Measurements from ENCODE around the gene IGFBP7.

The IGFBP7 gene

DNA sequence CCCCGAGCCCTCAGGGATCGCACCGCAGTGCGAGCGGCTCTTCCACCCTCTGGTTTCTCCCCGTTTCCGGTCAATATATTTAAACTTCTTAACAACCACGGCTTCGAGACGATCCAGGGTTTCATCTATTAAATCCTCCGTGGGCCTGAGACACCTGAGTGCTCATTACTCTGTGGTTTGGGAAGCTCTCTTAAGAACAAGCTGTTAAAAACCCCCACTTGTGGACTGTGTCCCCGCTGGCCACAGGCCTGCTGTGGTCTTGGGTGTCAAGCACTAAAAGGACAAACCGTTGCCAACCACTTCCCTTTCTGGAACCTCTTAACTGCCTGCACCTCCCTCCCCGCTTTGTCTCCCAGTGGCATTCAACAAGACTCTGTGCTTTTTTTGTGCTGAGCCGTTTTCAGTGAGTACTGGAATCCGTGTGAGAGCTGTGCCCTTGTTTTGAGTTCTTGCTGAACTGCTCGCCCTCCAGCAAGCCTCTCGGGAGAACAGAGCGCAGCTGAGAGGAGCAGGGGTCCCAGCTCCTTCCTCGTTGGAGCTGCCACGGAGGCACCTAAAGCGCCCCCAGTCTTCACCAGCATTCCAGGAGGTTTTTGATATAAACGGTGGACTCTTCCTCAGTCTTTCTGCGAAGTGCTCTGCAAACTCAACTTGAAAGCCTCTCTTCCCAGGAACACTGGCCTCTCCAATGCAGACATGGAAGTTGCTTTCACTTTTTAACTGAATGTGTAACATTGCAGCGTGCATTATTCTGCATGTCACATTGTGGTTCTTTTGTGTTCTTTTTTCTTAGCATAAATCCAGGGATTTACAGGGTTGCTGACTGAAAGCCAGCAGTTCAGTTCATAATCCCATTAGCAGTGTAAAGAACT is 691 bp upstream of the IGFBP7 start:
- H3K4me1 Mint-ChIP-seq, result peaks cover 17% of the 10 kb centered on the region
- H3K9me3 Mint-ChIP-seq, result no peaks in the 10 kb centered on the region
- peak; percentile 50 for ATAC-seq
- DNase-seq, result peak in 1 of 2 donors; percentile 6
- H3K27me3 Mint-ChIP-seq, result peaks cover 84% of the 10 kb centered on the region
- peak overlapping the region; percentile 83 to 85 for H3K4me3 Mint-ChIP-seq
- peak overlapping the region in 1 of 2 donors; percentile 86 for H3K27ac Mint-ChIP-seq

DNA sequence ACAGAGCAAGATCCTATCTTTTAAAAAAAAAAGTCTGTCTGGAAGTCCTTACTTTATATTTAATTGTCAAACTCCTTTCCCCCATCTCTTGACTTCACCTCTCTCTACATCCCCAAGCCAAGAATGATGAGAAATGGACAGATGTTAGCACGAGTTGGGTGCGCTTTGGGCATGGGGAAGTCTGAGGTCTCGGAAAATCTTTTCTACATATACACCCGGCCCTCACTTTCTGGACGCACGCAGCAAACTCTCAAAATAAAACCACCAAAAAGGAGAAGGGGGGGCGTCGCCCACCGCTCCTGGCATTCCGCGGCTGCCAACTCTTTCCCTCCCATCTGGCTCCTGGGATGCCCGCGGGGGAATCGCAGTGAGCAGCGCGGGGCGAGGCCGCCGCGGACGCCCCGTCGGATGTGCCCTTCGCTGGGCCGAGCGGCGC is 756 bp downstream of the IGFBP7 start:
- Mint-ChIP-seq H3K27ac (no peak overlapping the region), H3K4me3 (peak overlapping the region in 1 of 2 donors; percentile 62), H3K9me3 (no peaks in the 10 kb centered on the region), H3K4me1 (peaks cover 17% of the 10 kb centered on the region), H3K27me3 (peaks cover 85% of the 10 kb centered on the region)
- DNase-seq, result no peak
- ATAC-seq, result peak; percentile 21

DNA sequence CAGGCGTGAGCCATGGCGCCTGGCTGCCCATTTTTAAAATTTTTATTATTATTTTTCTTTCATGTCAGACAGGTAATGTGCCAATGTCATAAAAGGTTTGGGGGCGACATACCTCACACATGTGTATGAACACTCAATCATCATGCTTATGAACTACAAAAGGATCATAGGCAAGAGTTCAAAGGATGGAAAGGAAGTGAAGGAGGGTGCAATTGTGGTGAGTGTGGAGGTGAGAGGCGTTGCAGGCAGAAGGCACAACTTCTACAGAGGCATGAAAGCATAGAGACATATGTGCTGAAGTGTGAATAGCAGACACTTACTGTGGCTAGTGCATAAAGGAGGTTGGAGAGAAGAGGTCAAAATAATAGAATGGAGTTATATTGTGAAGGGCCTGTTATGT is 4.0 kb downstream of the IGFBP7 start:
- no peak for ATAC-seq
- Mint-ChIP-seq H3K4me1 (peaks cover 8% of the 10 kb centered on the region), H3K9me3 (no peaks in the 10 kb centered on the region), H3K27ac (no peak overlapping the region), H3K27me3 (peaks cover 57% of the 10 kb centered on the region), H3K4me3 (no peak overlapping the region)
- no peak for DNase-seq

DNA sequence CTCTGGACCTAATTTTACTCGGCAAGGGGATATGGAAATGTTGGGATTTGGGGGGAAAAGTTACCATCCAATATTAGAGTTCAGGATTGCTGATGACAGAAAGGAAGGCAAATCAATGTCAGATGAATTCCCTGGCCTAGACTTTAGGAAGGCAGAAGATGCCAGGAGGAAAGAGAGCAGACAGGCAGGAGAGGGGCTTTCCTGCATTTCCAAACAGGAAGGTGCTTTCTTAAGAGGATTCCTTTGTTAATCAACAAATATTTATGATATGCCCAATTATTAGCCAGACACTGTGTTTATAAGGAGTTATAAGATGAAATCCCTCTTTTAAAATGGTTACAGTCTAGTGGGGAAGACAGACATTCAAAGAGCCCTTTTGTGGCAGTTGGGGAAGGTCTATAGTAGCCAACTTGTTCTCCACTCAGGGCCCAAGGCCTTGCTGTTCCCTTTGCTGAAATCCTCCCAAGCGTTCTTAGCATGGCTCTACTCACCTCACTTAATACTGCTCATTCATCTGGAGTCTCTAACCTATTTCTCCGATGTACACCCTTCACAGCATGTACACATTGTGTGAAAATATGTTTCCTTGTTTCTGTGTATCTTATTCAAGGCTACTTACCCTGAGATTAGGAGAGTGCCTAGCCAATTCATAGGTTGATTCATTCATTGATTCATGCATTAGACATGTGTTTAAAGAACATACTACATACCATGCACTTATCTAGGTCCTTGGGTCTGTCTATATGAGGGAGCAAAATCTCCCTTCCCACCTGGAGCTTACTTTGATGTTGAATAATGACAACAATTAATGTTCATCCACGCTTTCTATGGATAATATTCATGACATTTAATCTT is 5.3 kb downstream of the IGFBP7 start:
- no peaks in the 10 kb centered on the region for H3K9me3 Mint-ChIP-seq
- H3K27me3 Mint-ChIP-seq, result peaks cover 46% of the 10 kb centered on the region
- no peak overlapping the region for H3K4me3 Mint-ChIP-seq
- no peaks in the 10 kb centered on the region for H3K4me1 Mint-ChIP-seq
- DNase-seq, result no peak
- H3K27ac Mint-ChIP-seq, result no peak overlapping the region
- no peak for ATAC-seq

DNA sequence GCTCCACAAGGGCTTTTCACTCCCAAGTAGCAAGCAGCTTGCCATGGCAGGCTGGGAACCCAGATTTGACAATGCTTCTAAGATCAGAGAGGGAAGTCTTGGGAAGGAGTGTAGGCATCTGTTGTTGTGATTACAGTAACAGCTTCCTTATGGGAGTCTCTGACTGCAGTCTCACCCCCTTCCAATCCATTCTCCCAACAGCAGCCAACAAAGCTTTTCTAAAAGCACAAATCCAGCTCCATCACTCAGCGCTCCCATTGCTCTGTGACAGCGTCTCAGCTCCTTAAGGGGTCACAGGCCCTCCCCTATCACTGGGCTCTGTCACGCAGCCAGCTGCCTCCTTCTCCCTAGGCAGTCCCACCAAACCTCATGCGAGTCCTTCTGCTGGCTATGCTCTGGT is 7.1 kb downstream of the IGFBP7 start:
- Mint-ChIP-seq H3K4me3 (no peak overlapping the region), H3K4me1 (no peaks in the 10 kb centered on the region), H3K27me3 (peaks cover 27% of the 10 kb centered on the region), H3K27ac (peak overlapping the region in 1 of 2 donors; percentile 88), H3K9me3 (no peaks in the 10 kb centered on the region)
- ATAC-seq (no peak), DNase-seq (no peak)

DNA sequence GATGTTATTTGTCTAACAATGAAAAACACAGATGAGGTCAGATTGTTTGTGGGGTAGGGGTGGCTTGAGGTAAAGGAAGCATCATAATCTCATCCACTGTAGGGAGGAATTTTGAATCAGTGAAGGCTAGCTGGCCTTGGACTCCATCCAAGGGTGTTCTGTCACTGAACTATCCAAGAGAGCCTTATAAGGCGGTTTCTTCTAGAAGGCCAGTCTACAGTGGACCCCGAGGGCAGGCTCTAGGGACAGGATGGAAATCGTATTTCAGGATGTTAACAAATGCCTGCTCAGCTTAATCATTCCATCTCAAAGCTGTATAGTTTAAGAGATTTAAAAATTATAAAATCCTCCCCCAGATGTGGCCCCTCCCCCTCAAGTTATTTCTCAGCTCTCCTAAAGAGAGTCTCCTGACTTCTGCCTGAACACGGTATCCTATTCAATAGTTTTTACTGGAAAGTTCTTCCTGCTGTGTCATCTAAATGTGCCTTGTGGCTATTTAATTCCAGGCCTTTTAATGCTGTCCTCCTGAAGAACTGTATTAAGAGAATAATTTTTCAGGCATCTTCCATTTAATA is 8.0 kb downstream of the IGFBP7 start:
- Mint-ChIP-seq H3K9me3 (no peaks in the 10 kb centered on the region), H3K4me3 (no peak overlapping the region), H3K27ac (no peak overlapping the region), H3K4me1 (no peaks in the 10 kb centered on the region), H3K27me3 (peaks cover 18% of the 10 kb centered on the region)
- DNase-seq, result no peak
- ATAC-seq, result no peak

DNA sequence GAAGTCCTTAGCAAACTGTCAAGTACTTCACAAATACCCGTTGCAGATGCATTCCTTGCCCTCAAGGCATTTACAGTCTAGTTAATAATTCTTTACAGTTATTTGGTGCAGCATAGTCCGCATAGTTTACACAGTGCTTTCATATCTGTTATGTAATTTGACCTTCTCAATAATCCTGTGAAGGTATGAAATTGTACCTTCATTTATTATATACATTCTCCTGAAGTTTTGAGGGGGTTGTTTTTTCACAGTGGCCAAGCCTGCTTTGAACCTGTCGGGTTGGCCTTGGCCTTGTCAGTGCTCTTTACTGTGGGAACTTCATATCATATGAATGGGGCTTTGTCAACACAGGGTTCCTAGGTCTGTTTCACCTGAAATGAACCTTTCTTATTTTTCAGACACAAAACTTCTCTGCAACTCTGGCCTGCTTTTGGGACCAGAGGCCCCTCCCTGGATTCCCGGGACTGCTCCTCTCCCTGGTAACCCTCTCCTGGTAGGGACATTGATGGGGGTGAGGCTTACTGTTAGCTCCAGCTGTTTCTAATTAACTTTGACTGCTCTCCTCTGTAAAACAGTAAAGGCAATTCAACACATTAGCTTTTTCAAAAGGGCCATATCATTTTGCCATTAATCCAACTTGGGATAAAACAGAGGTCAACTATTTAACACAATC is 9.1 kb downstream of the IGFBP7 start:
- no peaks in the 10 kb centered on the region for H3K4me1 Mint-ChIP-seq
- no peak overlapping the region for H3K4me3 Mint-ChIP-seq
- DNase-seq (no peak), ATAC-seq (no peak)
- H3K9me3 Mint-ChIP-seq, result no peaks in the 10 kb centered on the region
- H3K27ac Mint-ChIP-seq, result no peak overlapping the region
- peaks cover 14% of the 10 kb centered on the region for H3K27me3 Mint-ChIP-seq

DNA sequence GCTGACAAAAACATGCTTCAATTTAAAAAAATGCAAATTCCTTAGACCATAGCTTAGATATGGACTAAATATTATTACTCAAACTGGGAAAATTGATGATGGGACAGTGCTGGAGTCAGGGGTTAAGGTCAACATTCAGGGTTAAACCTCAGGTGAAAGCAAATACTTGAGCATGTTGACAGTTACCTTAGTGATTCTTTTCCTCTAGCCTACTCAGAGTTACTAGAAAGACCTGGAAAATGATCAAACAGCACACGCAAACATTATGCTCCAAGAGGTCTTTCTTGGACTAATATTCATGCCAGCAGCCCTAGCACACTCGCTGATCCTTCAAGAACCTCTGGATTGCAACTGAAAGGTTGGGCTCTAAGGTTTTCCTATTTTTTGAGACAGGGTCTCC is 10.8 kb downstream of the IGFBP7 start:
- Mint-ChIP-seq H3K27me3 (peaks cover 3% of the 10 kb centered on the region), H3K9me3 (no peaks in the 10 kb centered on the region), H3K27ac (no peak overlapping the region), H3K4me1 (no peaks in the 10 kb centered on the region), H3K4me3 (no peak overlapping the region)
- ATAC-seq (no peak), DNase-seq (no peak)

DNA sequence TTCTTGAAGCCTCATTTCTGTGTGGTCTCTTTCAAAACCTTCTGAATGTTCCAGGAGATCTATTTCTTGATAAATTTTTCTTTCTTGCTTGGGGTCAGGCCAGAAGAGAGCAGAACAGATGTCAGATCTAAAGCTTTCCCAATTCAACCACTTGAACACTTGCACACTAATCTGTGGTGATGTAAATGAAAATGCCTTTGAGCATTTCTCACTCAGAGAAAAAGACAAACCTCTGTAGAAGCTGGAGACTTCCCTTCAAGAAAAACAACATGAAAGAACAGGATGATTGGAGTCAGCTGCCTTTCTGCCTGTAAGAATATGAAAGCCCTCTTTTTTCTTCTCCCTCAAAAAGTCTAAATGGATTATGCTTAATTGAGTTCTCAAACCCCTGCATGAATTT is 11.2 kb downstream of the IGFBP7 start:
- Mint-ChIP-seq H3K4me1 (no peaks in the 10 kb centered on the region), H3K27ac (no peak overlapping the region), H3K27me3 (no peaks in the 10 kb centered on the region), H3K9me3 (no peaks in the 10 kb centered on the region), H3K4me3 (no peak overlapping the region)
- ATAC-seq (no peak), DNase-seq (no peak)

DNA sequence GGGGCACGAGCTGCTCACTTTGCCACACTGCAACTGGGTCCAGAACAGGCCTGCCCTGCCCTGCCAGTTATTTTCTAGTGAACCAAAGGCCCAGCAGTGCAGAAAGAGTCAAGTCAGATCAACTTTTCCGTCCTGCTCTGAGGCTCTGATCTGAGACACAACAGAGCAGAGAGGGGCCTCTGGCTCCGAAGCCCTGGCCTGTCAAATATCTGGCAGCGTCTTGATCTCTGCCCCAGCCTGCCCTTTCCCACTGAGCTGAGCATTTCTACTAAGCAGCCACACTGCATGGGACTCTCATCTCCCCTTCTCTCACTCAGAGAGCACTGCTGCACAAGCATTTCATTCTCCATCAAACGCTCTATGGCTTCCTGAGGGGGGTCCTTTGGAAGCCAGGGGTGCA is 11.8 kb downstream of the IGFBP7 start:
- Mint-ChIP-seq H3K27me3 (no peaks in the 10 kb centered on the region), H3K9me3 (no peaks in the 10 kb centered on the region), H3K27ac (no peak overlapping the region), H3K4me3 (no peak overlapping the region), H3K4me1 (no peaks in the 10 kb centered on the region)
- no peak for DNase-seq
- ATAC-seq, result no peak

DNA sequence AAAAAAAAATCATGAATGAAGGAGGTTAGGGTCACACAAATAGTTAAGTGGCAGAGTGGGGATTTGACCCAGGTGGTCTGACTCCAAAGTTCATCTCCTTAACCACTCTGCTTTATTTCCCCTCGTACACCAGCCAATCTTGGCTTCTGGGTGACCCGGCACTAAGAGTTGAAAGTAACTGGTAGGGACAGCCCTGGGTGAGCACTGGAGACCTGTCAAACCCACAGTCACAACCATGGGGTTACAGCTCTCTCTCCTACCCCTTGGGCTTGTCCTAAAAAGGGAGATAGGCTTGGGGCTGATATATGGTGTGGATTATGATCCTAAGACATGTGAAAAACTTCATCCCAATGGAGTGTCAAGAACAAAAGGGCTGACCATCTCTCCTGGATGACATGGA is 12.5 kb downstream of the IGFBP7 start:
- DNase-seq, result no peak
- Mint-ChIP-seq H3K27me3 (no peaks in the 10 kb centered on the region), H3K9me3 (no peaks in the 10 kb centered on the region), H3K27ac (no peak overlapping the region), H3K4me3 (no peak overlapping the region), H3K4me1 (no peaks in the 10 kb centered on the region)
- no peak for ATAC-seq

DNA sequence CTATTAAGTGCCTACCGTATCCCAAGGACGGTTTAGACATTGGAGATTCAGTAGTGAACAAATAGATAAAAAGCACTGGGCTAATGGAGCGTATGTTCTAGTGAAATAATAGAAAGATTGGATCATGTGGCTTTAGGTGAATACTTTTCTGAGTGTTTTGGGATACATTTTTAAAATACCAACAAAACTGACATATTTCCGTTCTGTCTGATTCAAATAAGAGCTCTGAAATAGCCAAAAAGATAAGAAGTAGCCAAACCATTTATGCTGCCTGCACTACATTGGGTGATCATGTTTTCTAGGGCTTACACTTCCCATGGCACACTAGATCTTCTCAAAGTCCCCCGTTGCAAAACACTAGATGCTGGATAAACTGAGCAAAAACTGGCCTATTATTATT is 14.2 kb downstream of the IGFBP7 start:
- no peak for DNase-seq
- no peaks in the 10 kb centered on the region for H3K4me1 Mint-ChIP-seq
- no peaks in the 10 kb centered on the region for H3K9me3 Mint-ChIP-seq
- no peak overlapping the region for H3K4me3 Mint-ChIP-seq
- H3K27ac Mint-ChIP-seq, result peak overlapping the region in 1 of 2 donors; percentile 19
- H3K27me3 Mint-ChIP-seq, result peaks cover 9% of the 10 kb centered on the region
- no peak for ATAC-seq

DNA sequence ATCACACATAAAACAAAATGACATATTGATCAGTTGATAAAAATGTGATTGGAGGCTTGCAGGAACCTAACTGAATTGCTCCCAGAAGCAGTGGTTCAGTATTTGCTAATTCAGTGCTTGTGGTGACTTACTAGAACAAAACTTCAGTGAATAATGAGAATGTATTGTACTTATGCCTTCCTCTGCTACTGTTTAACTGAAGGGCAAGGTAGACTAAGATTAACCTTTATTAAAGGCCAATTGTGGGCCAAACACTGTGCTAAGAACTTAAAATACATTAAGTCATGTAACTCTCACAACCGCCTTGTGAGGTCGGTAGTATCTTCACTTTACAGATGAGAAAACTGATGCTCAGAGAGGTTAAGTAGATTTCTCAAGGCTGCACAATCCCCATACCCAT is 14.9 kb downstream of the IGFBP7 start:
- Mint-ChIP-seq H3K27ac (no peak overlapping the region), H3K9me3 (no peaks in the 10 kb centered on the region), H3K4me3 (no peak overlapping the region), H3K27me3 (peaks cover 16% of the 10 kb centered on the region), H3K4me1 (no peaks in the 10 kb centered on the region)
- ATAC-seq (no peak), DNase-seq (no peak)

DNA sequence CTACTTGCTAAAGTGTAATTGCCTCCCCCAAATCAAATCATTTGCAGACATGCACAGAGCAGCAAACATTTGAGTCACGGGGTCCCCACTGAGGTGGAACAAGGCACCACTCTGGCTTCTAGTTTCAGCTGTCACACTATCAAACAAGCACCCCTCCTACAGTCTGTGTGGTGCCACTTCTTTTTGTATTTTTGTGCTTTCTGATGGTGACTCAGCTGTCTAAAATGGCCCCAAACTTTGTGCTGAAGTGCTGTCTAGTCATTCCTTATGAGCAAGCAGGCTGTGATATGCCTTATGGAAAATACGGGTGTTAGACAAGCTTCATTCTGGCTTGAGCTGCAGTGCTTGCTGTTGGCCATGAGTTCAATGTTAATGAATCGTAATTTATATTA is 15.4 kb downstream of the IGFBP7 start:
- H3K4me3 Mint-ChIP-seq, result no peak overlapping the region
- H3K9me3 Mint-ChIP-seq, result no peaks in the 10 kb centered on the region
- peaks cover 20% of the 10 kb centered on the region for H3K27me3 Mint-ChIP-seq
- no peak overlapping the region for H3K27ac Mint-ChIP-seq
- DNase-seq (no peak), ATAC-seq (no peak)
- H3K4me1 Mint-ChIP-seq, result no peaks in the 10 kb centered on the region

Measured in stimulated activated naive CD8-positive, alpha-beta T cell treated with anti-CD3 and anti-CD28 coated beads, Interleukin-15, amount 100 ng/mL, for 72 hours (primary cell).